Esophagus (tissue), 2 donors: Measurements from ENCODE around the gene KRT72. TPM values are rescaled to one million over a fixed set of nuclear protein-coding genes. Genes with fewer than 3 reads are reported as not detected.

Experiments used
- H3K27ac ChIP-seq, 2 donors: one replicate each; pipeline ENCODE4 v1.5.1; 2013; ENCODE audit warnings: low read depth in 2 of 2, mild to moderate bottlenecking in 2 of 2, inconsistent platforms in 1 of 2, low read length in 1 of 2, moderate library complexity in 1 of 2
- H3K27me3 ChIP-seq, 2 donors: one replicate each; pipeline ENCODE4 v1.6.1; 2013; ENCODE audit warnings: low read length in 2 of 2, control low read depth in 1 of 2, mild to moderate bottlenecking in 1 of 2; ENCODE audit not compliant: insufficient read depth in 2 of 2, control insufficient read depth in 1 of 2
- H3K36me3 ChIP-seq, 2 donors: one replicate each; pipeline ENCODE4 v1.6.1; 2013; ENCODE audit warnings: low read length in 1 of 2; ENCODE audit not compliant: control insufficient read depth in 2 of 2, insufficient read depth in 2 of 2
- H3K4me1 ChIP-seq, 2 donors: one replicate each; pipeline ENCODE4 v1.6.1; 2013; ENCODE audit warnings: low read length in 1 of 2; ENCODE audit not compliant: control insufficient read depth in 2 of 2, insufficient read depth in 2 of 2
- H3K4me3 ChIP-seq, 2 donors: one replicate each; pipeline ENCODE4 v1.5.1; 2013; ENCODE audit warnings: low read length in 2 of 2, mild to moderate bottlenecking in 2 of 2, low read depth in 1 of 2, moderate library complexity in 1 of 2
- H3K9me3 ChIP-seq, 2 donors: one replicate each; pipeline ENCODE4 v1.6.1; 2013; ENCODE audit warnings: mild to moderate bottlenecking in 2 of 2, low read depth in 1 of 2, low read length in 1 of 2, moderate library complexity in 1 of 2; ENCODE audit not compliant: control insufficient read depth in 2 of 2, insufficient read depth in 1 of 2
- WGBS, 2 donors: extraction: QIAGEN DNeasy Blood & Tissue Kit; methylation state at CpG; one replicate each; pipeline ENCODE4 v1.1.7; 2013; 5-methylcytosine and 5-hydroxymethylcytosine counted together
- polyA plus RNA-seq, 2 donors: library from polyadenylated mRNA; stranded (reverse); fragments of 200-250 nt; gene quantifications; one replicate each; pipeline ENCODE4 v1.2.3, GENCODE V29; 2013
- donor health status: healthy with polysubstance abuse.
- donor health status: Bipolar disorder and iron deficiency.

The KRT72 gene
- polyA plus RNA-seq, 2 donors = not detected

- H3K27me3 ChIP-seq = no peaks in the 10 kb centered on the region
- peaks cover 2 to 14% of the 10 kb centered on the region in 2 donors for H3K4me1 ChIP-seq
- H3K9me3 ChIP-seq = no peaks in the 10 kb centered on the region
- no peak overlapping the region for H3K27ac ChIP-seq
- H3K36me3 ChIP-seq = no peaks in the 10 kb centered on the region
- 90 to 92% methylated on average over 9 of the region's 9 CpGs for WGBS, 2 donors
- H3K4me3 ChIP-seq = no peak overlapping the region
Measured at GRCh38 chr12:52584156-52584682, 17.0 kb downstream of the KRT72 start.

GRCh38 chr12:52582971-52583456 is 18.2 kb downstream of the KRT72 start:
- Histone ChIP-seq H3K9me3 (no peaks in the 10 kb centered on the region), H3K27me3 (no peaks in the 10 kb centered on the region), H3K4me3 (no peak overlapping the region), H3K4me1 (peaks cover 2 to 14% of the 10 kb centered on the region in 2 donors), H3K27ac (peak overlapping the region; percentile 69 to 82), H3K36me3 (no peaks in the 10 kb centered on the region)
- WGBS, 2 donors = 9 to 12% methylated on average over 7 of the region's 7 CpGs

DNA sequence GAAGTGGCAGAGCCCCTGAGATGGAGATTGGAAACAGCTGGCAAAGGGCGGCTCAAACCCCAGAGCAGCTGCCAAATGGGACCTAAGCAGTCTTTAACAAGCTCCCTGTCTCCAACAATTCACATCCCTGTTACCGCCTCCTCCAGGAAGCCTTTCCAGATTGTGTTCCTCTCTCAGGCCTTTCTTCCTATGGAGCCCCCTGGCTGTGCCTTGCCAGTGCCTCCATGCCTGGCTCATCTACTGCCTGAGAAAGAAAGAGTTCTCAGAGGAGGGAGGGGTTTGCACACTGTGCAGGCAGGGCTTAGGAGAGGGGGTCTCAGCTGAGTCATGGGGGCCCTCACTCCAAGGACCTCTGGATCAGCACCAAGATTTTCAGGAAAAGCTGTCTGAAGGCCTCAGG is 18.8 kb downstream of the KRT72 start:
- H3K27me3 ChIP-seq = no peaks in the 10 kb centered on the region
- 52 to 54% methylated on average over 2 of the region's 2 CpGs for WGBS, 2 donors
- H3K9me3 ChIP-seq = no peaks in the 10 kb centered on the region
- H3K4me1 ChIP-seq = peaks cover 2 to 14% of the 10 kb centered on the region in 2 donors
- H3K4me3 ChIP-seq = no peak overlapping the region
- peak overlapping the region; percentile 69 to 82 for H3K27ac ChIP-seq
- H3K36me3 ChIP-seq = no peaks in the 10 kb centered on the region

GRCh38 chr12:52581481-52581880 is 19.8 kb downstream of the KRT72 start:
- Histone ChIP-seq H3K4me1 (peaks cover 2 to 14% of the 10 kb centered on the region in 2 donors), H3K27me3 (no peaks in the 10 kb centered on the region), H3K4me3 (no peak overlapping the region), H3K27ac (peak overlapping the region; percentile 69 to 85), H3K9me3 (no peaks in the 10 kb centered on the region), H3K36me3 (no peaks in the 10 kb centered on the region)
- WGBS, 2 donors = 35 to 39% methylated on average over 6 of the region's 6 CpGs

DNA sequence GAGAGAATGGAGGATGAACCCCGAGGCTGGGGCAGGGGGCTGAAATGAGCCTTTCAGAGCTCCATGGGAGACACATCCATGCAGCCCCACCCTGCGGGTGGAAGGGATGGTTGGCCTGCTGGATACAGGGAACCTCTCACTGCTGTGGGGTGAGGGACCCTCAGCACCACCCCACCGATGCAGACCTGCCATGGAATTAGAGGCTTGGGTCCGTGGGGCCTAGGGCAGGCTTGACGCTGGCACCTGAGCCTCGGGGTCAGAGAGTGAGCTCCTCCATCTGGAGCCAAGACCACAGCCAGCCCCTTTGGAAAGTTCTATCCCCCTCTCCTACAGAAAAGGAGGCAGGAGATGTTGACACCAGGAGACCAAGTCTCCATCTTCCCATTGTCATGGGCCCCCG is 20.2 kb downstream of the KRT72 start:
- no peaks in the 10 kb centered on the region for H3K27me3 ChIP-seq
- no peaks in the 10 kb centered on the region for H3K9me3 ChIP-seq
- H3K27ac ChIP-seq = peak overlapping the region; percentile 69 to 85
- H3K36me3 ChIP-seq = no peaks in the 10 kb centered on the region
- peaks cover 2 to 14% of the 10 kb centered on the region in 2 donors for H3K4me1 ChIP-seq
- H3K4me3 ChIP-seq = no peak overlapping the region
- 68% methylated on average over 7 of the region's 7 CpGs for WGBS, 2 donors

- H3K4me3 ChIP-seq = no peak overlapping the region
- H3K4me1 ChIP-seq = peaks cover 2 to 14% of the 10 kb centered on the region in 2 donors
- H3K36me3 ChIP-seq = no peaks in the 10 kb centered on the region
- 32 to 54% methylated on average over 1 of the region's 1 CpG for WGBS, 2 donors
- no peaks in the 10 kb centered on the region for H3K9me3 ChIP-seq
- peak overlapping the region; percentile 69 to 85 for H3K27ac ChIP-seq
- no peaks in the 10 kb centered on the region for H3K27me3 ChIP-seq
Measured at GRCh38 chr12:52580496-52580895, 20.8 kb downstream of the KRT72 start.

- WGBS, 2 donors = 45 to 61% methylated on average over 10 of the region's 10 CpGs
- Histone ChIP-seq H3K4me1 (peaks cover 2 to 14% of the 10 kb centered on the region in 2 donors), H3K4me3 (no peak overlapping the region), H3K9me3 (no peaks in the 10 kb centered on the region), H3K27me3 (no peaks in the 10 kb centered on the region), H3K27ac (peak overlapping the region; percentile 69 to 86), H3K36me3 (no peaks in the 10 kb centered on the region)
Measured at GRCh38 chr12:52579468-52580465, 21.5 kb downstream of the KRT72 start.

GRCh38 chr12:52578469-52578868 is 22.8 kb downstream of the KRT72 start:
- no peak overlapping the region for H3K4me3 ChIP-seq
- no peaks in the 10 kb centered on the region for H3K36me3 ChIP-seq
- no peaks in the 10 kb centered on the region for H3K9me3 ChIP-seq
- H3K27ac ChIP-seq = peak overlapping the region; percentile 28 to 83
- 52 to 74% methylated on average over 3 of the region's 3 CpGs for WGBS, 2 donors
- H3K27me3 ChIP-seq = no peaks in the 10 kb centered on the region
- H3K4me1 ChIP-seq = peaks cover 2 to 14% of the 10 kb centered on the region in 2 donors

- no peaks in the 10 kb centered on the region for H3K27me3 ChIP-seq
Measured at GRCh38 chr12:52577316-52577715, 23.9 kb downstream of the KRT72 start.

More at GRCh38 chr12:52577316-52577715, 23.9 kb downstream of the KRT72 start:
- no peak overlapping the region for H3K4me3 ChIP-seq
- peaks cover 2 to 14% of the 10 kb centered on the region in 2 donors for H3K4me1 ChIP-seq
- H3K27ac ChIP-seq = no peak overlapping the region
- 90 to 95% methylated on average over 8 of the region's 8 CpGs for whole genome bisulfite sequencing, 2 donors
- no peaks in the 10 kb centered on the region for H3K36me3 ChIP-seq
- no peaks in the 10 kb centered on the region for H3K9me3 ChIP-seq
